Activated CD4-positive, alpha-beta T cell treated with anti-CD3 and anti-CD28 coated beads for 24 hours (primary cell): ENCODE results near the gene SIRPG.
"Not testable (repeated sequence)": the region's sequence is repeated elsewhere in the genome, so short reads cannot be mapped to it uniquely, and the experiment has no call there.

Experiments used
- DNase-seq, 2 donors: peaks; one replicate each; pipeline ENCODE4 v3.0.0-alpha.2; 2020; ENCODE audit warnings: low read depth in 2 of 2

The SIRPG gene

DNA sequence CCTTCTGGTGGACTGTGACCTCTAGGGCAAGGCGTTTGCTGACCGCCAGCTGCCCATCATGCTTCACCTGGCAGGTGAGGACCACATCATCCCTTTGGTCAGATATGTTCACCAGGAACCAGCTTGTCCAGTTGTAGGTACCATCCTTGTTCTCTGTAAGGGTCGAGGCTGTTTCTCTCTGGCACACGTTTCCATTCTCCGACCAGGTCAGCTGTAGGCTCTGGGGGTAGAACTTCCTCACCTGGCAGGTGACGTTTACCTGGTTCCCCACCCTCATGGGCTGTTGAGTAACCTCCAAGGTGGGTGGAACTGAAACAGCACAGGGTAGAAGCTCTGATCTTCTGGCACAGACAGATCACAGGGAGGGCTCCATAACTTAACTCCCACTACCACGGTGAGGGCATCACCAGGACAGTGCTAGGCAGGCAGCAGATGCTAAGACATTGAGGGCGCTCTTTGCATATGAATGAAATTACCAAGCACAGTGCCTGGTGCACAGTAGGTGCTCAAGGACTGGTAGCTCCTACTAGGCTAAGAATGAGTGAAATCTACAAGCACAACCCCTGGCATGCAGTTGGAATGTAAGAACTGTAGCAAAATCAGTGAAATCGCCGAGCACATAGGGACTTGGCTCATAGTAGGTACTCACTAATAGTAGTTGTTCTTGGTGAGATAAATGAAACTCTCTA, 22.1 kb downstream of the SIRPG start:
- no peak for DNase-seq

GRCh38 chr20:1633535-1633934, 24.0 kb downstream of the SIRPG start:
- DNase-seq: no peak

DNA sequence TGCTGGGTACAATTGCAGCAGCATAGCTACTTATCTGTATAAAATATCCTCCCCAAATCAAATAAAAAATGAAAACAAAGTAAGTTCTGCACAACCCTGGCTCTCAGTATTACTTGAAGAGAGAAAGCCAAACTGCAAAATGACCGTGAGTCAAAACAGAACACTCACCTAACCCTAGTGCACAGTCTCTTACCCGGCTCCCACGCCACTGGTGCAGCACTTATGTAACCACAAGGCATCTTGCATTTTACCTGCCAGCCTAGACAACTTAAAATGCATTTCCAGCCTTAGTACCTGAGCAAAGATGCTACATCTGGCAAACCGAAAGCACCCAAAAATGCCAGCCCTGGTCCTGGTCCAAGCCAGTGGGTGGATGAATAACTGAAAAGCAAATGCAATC, 25.4 kb downstream of the SIRPG start:
- DNase-seq: peak in 1 of 2 donors; percentile 33

- no peak for DNase-seq
Measured at GRCh38 chr20:1631309-1632151, 26.0 kb downstream of the SIRPG start.

- DNase-seq: no peak
Measured at GRCh38 chr20:1630186-1630585, 27.4 kb downstream of the SIRPG start.

DNA sequence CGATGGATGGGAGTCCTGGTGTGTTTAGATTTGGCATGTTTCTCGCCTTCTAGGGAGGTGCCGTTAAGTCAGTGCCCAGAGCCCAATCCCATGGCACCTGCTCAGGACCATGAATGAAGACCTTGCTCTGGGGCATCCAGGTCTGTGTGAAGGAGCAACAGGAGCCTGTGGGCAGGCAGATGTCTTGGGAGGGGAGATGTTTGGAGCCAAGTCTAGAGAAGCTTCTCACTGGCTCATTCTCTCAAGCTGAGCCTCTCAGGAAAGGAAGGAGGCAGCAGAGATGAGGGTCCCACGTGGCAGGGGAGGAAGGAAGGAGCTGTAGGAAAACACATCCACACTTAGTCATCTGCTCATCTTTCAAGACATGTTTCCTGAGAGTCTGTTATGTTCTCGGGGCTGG, 28.3 kb downstream of the SIRPG start:
- no peak for DNase-seq

DNA sequence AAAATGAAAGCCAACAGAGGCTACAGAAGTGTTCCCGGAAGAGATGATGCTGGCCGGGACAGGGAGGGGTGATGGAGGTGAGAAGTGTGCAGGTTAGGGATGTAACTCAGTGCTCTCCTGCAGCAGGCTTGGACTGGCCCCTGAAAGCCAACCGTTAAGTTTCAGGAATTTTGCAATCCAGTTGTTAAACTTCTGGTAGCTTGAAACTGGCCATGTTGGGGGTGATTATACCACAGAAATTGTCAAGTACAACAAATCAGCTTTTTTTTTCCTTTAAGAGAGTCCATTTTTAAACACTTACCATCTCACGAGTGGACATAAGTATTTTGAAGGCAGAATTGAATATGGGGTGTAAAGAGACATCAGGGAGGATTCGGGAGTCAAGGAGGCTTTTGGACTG, 29.0 kb downstream of the SIRPG start:
- no peak for DNase-seq

DNA sequence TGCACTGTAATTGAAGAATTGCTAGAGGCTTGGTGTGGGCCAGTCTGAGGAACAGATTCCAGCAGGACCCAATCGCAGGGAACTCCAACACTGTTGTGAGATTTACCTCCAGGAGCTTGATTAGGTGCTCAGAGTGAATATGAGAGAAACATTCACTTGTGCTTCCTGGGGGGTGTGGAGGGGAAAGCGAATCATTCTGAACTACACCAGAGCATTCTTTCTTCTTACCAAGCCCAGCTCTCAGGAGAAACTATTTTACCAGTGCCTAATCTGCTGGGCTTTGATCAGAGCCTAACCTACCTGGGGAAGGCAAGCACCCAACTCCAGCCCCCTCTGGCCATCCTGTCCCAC, 30.4 kb downstream of the SIRPG start:
- DNase-seq: no peak

- DNase-seq: no peak
Measured at GRCh38 chr20:1626528-1627199, 30.9 kb downstream of the SIRPG start.

GRCh38 chr20:1625083-1625690, 32.4 kb downstream of the SIRPG start:
- no peak for DNase-seq

GRCh38 chr20:1623501-1624205, 33.9 kb downstream of the SIRPG start:
- no peak for DNase-seq

GRCh38 chr20:1622450-1622849, 35.1 kb downstream of the SIRPG start:
- no peak for DNase-seq

DNA sequence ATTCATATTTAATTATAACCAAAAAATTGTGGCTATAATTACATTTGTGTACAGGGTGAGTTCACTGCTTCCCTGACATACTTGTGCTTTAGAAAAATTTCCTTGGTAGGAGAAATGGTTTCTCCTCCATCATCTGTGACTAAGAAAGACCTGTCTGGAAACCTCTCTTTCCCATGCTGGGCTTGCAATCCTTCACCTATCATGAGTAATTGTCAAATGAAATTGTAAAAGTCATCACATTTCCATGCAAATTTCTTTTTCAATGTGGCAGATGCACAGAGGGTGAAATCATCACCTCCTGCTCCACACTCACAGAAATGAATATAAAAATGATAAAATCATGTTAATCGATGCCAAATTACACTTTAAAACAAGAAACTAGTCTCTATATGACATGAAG, 36.3 kb downstream of the SIRPG start:
- no peak for DNase-seq

GRCh38 chr20:1619861-1620444, 37.6 kb downstream of the SIRPG start, which contains the start of gene SIRPB1:
TSS of gene SIRPB1 (minus strand) at chr20:1620009. CDS start at chr20:1619944, 65 bp downstream.
- no peak for DNase-seq

- DNase-seq: no peak
Measured at GRCh38 chr20:1618954-1619540, 38.5 kb downstream of the SIRPG start.

DNA sequence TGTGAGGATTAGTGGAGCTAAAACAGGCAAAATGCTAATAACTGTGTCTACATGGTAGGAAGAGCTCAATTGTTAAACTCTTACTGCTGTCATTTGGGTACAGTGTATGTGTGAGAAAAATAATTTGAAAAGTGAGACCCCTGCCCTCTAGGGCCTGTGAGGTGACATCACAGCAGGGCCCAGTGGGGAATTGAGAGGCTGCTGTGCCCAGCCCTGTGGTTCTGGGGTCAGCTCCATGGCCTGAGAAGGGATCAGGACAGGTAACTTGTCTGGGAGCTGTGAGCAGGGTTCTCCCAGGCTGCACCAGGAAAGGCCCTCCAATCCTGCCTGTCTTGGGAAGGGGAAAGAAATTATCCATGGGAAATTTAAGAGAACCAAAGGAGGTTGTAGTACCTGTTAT, 39.1 kb downstream of the SIRPG start:
- DNase-seq: no peak

- no peak for DNase-seq
Measured at GRCh38 chr20:1616858-1617434, 40.6 kb downstream of the SIRPG start.

GRCh38 chr20:1610404-1610803, 47.2 kb downstream of the SIRPG start:
- not testable (repeated sequence) for DNase-seq

DNA sequence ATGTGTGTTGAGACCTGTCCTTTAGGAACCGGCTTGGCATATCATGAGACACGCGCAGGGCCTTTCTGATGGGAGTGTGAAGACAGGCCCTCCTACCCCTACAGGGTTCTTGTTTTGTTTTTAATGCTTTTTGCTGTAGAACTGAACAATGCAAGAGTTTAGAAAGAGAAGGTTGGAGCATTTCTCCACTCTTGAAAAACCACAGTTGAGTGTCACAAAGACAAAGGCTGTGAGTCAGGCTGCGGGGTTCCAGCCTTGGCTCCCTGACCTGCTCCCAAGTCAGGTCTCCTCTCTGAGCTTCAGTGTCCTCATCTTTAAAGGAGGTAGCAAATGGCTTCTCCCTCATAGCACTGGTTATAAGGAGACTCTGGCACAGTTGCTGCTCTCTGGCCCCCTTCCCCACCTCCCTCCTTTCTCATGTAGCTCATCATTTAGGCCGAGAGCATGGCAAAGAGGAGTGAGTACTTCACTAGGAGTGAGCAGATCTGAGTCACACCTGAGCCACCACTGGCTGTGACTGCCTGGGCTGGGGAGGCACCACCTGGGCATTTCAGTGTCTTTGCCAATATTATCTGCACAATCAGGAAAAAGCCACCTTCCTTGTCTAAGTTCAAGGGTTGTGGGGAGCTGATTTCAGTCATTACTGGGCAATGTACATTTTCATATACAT, 48.8 kb downstream of the SIRPG start:
- DNase-seq: not testable (repeated sequence)

DNA sequence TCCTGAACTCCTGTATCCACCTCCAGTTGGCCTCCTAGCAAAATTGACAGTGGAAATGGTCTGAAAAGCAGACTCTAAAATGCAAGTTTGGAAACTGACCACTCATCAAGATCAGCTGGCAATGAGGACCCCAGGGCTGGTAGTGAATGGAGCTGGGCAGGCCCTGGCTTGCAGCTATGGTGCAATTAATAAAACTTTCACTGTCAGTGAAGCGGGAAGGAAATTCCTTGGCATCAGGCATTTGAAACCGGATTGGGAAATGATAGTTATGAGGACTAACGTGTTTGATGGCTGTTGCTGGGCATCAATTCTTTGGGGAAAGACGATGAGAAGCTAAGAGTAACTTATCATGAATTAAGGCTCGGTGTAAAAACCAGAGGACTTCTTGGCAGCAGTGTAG, 56.8 kb downstream of the SIRPG start:
- DNase-seq: no peak
